ENCODE measurements around the gene CTNNA2.

CTNNA2 gene

GRCh38 chr2:80209458-80209857 lies 696.6 kb downstream of the CTNNA2 start:
- Histone ChIP-seq H3K27ac (no peak overlapping the region), H3K4me3 (no peak overlapping the region)

DNA sequence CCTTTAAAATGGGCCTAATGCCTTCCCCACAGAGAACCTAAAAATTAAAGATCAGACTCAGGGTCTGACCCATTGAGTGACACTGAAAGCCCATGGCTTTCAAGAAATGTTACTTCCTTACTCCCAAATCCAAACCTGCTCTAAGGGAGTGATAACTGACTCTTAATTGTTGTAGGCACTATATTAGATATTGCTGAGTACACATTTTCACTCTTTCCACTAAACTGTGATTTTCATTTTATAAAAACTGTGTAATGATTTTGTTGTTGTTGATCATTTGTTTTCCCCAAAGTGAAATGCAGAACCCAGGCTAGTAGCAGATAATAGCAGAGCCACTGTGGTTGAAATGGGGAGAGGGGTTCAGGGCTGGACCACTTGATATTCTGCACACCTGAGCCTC lies 704.6 kb downstream of the CTNNA2 start:
- H3K27ac ChIP-seq = no peak overlapping the region
- H3K4me3 ChIP-seq = no peak overlapping the region

DNA sequence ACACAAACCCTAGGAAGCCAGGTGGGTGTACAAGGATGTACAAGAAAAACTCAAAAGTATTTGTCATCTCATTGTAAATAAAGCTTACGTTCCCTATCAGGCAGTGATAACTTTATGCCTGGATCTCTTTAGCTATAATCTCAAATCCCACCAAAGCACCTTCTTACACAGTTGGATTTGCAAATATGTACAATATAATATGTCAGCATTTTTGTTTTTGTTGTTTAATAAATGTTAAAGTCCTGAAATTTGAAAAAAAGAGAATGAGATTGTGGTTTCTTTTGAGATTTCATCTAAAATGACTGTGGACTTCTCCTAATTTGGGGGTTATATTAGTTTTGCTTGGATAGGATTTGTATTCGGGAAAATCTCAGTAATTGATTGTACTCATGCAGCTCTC lies 709.8 kb downstream of the CTNNA2 start:
- Histone ChIP-seq H3K27ac (no peak overlapping the region), H3K4me3 (no peak overlapping the region)

GRCh38 chr2:80231421-80231820 lies 718.6 kb downstream of the CTNNA2 start:
- Histone ChIP-seq H3K4me3 (no peak overlapping the region), H3K27ac (no peak overlapping the region)

DNA sequence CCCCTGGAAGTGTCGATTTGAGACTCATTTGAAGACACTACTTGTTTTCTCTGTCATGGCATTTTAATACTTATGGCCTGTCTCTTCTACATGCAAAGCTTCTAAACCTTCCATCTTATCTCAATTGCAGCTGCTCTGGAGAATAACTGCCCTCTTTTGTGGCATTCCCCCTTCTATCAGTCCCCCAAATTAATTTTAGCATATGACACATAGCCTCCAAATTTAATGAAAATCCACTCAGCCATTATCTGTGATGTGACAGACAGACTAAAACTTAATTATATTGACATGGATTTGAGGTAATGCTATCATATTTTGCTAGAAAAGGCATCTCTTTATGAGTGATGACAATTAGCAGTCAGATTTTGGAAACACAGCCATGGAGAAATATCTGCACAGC lies 720.5 kb downstream of the CTNNA2 start:
- Histone ChIP-seq H3K27ac (no peak overlapping the region), H3K4me3 (no peak overlapping the region)

- Histone ChIP-seq H3K27ac (no peak overlapping the region), H3K4me3 (no peak overlapping the region)
Measured at GRCh38 chr2:80238692-80239469, 726.0 kb downstream of the CTNNA2 start.

GRCh38 chr2:80242355-80242910 lies 729.6 kb downstream of the CTNNA2 start:
- no peak overlapping the region for H3K4me3 ChIP-seq
- H3K27ac ChIP-seq = no peak overlapping the region

DNA sequence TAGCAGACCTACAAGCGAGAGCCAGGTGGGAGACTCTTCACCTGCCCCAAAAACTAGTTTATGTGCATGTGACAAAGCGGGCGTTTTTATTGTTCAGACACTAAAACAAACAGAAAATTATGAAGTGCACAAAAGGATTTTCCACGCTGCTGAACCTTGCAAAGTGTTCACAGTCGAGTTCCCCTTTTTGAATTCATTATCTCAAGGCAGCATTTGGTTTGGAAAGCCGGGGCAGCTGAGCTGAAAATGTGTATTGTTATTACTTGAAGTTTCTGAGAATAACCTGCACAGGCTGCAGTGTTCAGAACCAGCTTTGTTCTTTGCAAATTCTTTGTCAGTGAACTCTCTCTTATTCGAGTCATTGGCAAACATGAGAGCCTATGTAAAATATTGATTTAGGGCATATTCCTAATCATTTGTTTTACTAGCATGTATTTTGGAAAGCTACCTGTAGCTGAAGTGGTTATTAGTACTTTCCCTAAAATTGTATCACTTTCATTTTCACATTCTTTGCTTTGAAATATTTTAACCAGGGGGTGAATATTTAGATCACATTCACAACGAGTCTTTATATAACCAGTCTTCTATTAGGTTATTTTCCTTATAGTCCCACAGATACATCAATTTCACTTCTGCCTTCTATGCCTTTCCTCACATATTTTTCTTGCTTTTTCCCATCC lies 732.2 kb downstream of the CTNNA2 start:
- Histone ChIP-seq H3K27ac (no peak overlapping the region), H3K4me3 (no peak overlapping the region)

DNA sequence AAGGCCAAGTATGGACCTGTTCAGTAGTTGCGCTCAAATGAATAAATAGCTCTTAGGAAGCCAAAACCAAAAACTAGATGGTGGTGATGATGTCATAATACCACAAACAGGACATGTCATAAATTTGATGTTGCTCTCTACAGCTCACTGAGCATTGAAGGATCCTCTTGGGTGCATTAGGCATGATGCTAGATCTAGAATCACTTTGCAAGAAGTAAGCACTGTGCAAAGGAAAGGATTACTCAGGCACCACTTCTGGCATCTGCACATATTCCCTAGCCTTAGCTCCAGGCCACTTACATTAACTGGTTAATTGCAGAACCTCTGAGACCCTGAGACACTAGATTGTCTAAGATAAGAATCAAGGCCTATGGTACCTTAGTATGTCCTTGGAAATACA lies 733.7 kb downstream of the CTNNA2 start:
- Histone ChIP-seq H3K27ac (no peak overlapping the region), H3K4me3 (no peak overlapping the region)

DNA sequence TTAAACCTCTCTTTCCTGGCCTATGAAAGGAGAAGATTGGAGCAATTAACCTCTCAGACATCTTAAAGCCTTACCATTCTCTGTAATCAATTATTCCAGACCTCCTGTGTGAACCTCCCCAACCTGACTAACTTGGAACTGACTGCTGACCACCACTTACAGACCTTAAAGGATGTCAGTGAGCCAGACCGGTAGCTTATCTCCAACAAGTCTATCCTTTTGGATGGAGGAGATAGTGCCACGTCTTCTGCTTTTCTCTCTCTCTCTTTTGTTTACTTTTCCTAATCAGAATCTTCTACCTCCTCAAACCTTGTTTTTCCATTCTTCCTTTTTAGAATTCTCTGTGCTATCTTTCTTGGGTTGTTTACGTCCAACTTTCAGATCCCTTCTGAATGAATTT lies 734.5 kb downstream of the CTNNA2 start:
- Histone ChIP-seq H3K4me3 (no peak overlapping the region), H3K27ac (no peak overlapping the region)

GRCh38 chr2:80248146-80248545 lies 735.3 kb downstream of the CTNNA2 start:
- Histone ChIP-seq H3K4me3 (no peak overlapping the region), H3K27ac (no peak overlapping the region)

DNA sequence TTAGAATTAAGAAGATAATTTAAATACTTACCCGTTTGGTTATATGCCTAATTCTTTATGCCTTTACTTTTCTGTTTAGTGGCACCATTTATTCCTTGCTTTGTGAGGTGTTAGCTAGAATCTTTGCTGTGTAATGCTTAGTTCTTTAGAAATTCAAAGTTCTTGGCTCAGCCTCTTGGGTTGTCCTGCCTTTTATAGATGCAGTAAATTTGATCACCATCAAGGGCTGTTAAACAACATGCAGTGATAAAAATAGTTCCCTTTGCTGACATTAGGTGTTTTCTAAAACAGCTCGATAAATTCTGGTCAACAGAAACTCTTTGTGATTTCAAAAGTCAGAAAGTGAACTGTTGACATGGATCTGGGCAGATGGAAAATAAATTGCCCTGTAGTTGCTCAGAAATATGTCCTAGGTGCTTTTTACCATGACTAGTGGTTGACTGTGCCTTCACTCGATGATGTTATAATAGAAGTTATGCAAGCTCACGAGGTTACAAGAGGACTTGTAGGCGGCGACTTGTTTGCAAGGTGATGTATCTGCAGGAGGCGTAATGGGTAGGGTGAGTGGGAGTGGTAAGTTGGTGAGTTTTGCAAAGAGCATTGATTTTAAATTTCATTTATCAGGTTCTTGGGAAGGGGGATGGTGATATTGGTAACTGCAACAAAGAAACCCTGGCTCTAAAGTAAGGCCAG lies 739.6 kb downstream of the CTNNA2 start:
- no peak overlapping the region for H3K4me3 ChIP-seq
- no peak overlapping the region for H3K27ac ChIP-seq

DNA sequence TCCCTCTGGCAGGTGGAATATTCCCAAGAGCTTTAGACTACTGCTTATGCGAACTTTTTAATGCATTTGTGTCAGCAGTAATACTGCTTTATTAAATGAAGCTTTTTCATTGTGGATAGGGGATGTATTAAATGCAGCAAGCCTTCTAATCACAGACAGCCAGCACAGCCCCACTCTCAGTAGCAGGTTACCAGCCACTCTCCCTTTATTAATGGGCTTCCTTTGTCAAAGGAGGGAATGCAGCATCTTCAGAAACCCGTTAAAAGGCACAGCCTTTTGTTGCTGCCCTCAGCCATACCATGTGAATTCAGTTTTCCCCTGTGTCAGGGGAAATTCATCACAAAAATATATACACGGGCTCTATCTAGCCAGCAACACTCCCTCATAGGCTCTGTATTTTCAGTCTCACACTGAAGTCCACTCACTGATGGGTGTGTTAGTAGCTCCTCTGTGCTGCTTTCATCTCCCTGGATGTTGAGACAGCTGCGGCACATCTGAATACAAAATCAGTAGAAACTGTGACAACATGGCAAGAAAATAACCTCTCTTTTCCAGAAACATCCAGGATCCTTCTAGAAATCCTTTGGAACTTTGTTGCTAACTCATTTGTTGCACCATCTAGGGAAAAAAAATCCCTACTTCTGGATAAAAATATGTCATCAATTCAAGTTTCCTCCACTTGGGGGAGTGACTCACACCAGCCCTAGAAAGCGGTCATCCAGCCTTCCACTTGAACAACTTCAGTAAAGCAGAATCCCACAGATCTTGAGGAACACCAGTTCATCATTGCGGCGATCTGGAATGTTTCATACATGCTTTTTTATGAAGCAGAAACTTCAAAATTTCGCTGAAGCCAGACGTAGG lies 743.3 kb downstream of the CTNNA2 start:
- Histone ChIP-seq H3K27ac (no peak overlapping the region), H3K4me3 (no peak overlapping the region)

DNA sequence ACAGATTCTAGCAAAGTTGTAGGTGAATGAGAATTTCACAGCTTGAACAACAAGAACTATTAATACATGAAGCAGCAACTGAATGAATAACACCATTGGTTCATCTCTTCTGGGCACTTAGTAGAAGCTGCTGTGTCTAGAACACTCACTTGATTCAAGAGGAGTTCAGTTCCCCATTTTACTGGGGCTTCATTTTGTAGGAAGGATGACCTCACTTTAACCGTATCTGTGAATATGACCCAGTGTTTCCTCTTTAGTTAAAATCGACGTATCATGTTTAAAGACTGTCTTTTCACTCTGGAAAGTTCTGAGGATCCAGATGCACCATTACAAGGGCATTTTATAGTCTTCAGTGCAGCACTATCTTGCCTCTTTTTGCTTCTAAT lies 743.9 kb downstream of the CTNNA2 start:
- no peak overlapping the region for H3K4me3 ChIP-seq
- H3K27ac ChIP-seq = no peak overlapping the region

DNA sequence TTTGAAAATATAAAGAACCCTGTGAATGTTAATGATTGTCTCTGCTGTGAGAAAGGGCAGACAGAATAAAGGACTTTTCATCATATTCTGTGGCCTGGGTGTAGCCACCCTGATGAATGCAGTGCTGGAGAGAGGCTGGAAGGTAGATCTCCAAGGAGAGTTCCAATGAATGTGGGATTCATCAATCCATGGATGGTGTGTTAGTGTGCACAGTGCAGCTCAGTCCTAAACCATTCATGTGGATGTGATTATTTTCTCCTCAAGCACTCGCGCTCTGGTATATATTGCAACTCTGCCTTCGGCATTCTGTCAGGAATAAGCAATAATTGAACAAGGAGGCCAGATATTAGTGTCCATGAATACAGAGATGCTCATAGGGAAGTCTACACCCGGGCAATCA lies 744.6 kb downstream of the CTNNA2 start:
- Histone ChIP-seq H3K4me3 (no peak overlapping the region), H3K27ac (no peak overlapping the region)

GRCh38 chr2:80258341-80258740 lies 745.5 kb downstream of the CTNNA2 start:
- H3K4me3 ChIP-seq = no peak overlapping the region

DNA sequence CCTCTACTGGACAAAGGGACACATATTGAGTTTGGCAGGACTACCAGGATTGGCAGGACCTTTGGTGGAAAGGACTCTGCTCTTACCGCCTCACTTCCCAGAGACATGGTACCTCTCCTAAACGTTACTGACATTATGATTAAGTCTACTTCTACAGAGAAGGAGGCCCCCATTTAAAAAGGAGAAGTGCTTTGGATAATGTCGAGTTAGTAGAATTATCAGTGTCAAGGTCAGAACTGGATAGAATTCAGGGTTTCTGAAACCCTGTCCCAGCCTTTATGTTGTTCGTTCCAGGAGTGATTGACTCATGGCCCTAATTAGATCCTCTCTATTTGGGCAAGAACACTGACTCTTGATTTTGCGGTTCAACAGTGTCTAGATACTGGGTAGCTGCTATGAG lies 745.9 kb downstream of the CTNNA2 start:
- H3K4me3 ChIP-seq = no peak overlapping the region
- no peak overlapping the region for H3K27ac ChIP-seq

More at GRCh38 chr2:80258341-80258740, 745.5 kb downstream of the CTNNA2 start:
- H3K27ac ChIP-seq = no peak overlapping the region

GRCh38 chr2:80259292-80259691 lies 746.4 kb downstream of the CTNNA2 start:
- Histone ChIP-seq H3K4me3 (no peak overlapping the region), H3K27ac (no peak overlapping the region)

DNA sequence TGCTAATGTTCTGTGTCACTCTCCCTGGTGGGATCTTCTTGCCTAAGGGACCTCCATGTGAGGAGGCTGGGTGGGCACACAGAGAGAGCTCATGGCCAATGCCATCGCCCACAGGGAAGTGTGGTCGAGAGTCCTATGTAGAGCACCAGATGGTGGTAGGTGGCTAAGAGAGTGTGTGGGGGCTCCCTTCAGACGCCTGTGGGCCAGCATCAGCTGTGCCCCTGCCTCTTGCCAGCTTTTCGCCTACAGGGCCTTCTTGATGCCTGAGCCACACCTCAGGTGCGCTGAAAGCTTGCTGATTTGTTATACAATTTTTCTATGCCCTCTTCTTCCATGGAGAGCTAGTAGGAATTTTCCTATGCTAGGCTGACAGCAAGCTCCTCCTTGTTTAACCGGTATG lies 753.4 kb downstream of the CTNNA2 start:
- H3K4me3 ChIP-seq = no peak overlapping the region
- H3K27ac ChIP-seq = no peak overlapping the region

GRCh38 chr2:80269806-80270205 lies 757.0 kb downstream of the CTNNA2 start:
- Histone ChIP-seq H3K27ac (no peak overlapping the region), H3K4me3 (no peak overlapping the region)

All from skin epidermis (tissue), 12 donors.